HepG2 (cell line): ENCODE measurements around the gene CLASRP. TPM values are rescaled to one million over a fixed set of nuclear protein-coding genes. Genes with fewer than 3 reads are reported as not detected.

Source experiments
- ATAC-seq: fragments of 200-7000 bp; cut with Tn5 transposase; 3 replicates; pipeline ENCODE4 v1.9.1; 2020; ENCODE audit warnings: mild to moderate bottlenecking, moderate library complexity
- BruUV-seq: library from RNA; stranded (reverse); fragments of 400-500 nt; replicated peaks from 2 replicates; lab custom pipeline; 2021; lab: Mats Ljungman, UMichigan
- CTCF ChIA-PET: fragments of 300-600 bp; formaldehyde crosslinking; extraction: SDS; loops from one replicate; lab custom pipeline; 2021; ENCODE audit warnings: low total read pairs, inconsistent platforms, low intra/inter-chr PET ratio; lab: Yijun Ruan, JAX
- POLR2A ChIA-PET: fragments of 350-600 bp; sonication (Branson Sonifier 250); formaldehyde crosslinking; loops from one replicate; lab custom pipeline; 2020; ENCODE audit warnings: antibody characterized with exemption, inconsistent platforms; lab: Yijun Ruan, JAX
- DNase-seq: peaks from one replicate; pipeline ENCODE4 v3.0.0-alpha.2; 2015; ENCODE audit warnings: low spot score
- FAIRE-seq: peaks from 3 replicates; lab custom pipeline; 2011; peaks lifted over from hg19 to GRCh38; lab: Jason Lieb, UNC
- H2AFZ ChIP-seq: one replicate; pipeline ENCODE4 v1.6.1; 2011; ENCODE audit warnings: low read length, inconsistent platforms
- H3K27ac ChIP-seq: fragments of 300-600 bp; 3 replicates; pipeline ENCODE4 v1.8.0; 2011; ENCODE audit warnings: mixed run types, mild to moderate bottlenecking, mixed read lengths, low read length, inconsistent platforms; ENCODE audit not compliant: insufficient read depth; ENCODE audit errors: extremely low read length
- H3K27me3 ChIP-seq, 2 experiments: fragments of 200-600 bp in 1 of 2; 2 replicates in 1 of 2; 3 replicates in 1 of 2; pipeline versions ENCODE4 v1.6.0 to v1.8.0; 2011; ENCODE audit warnings: low read length in 2 of 2, mild to moderate bottlenecking in 2 of 2, moderate library complexity in 2 of 2, inconsistent platforms in 1 of 2; ENCODE audit not compliant: insufficient read depth in 2 of 2, control insufficient read depth in 1 of 2
- H3K36me3 ChIP-seq, 2 experiments: fragments of 200-600 bp in 1 of 2; replicated peaks in 1 of 2; 2 replicates in 1 of 2; 3 replicates in 1 of 2; pipeline versions ENCODE4 v1.5.1 to v1.8.0; 2011; ENCODE audit warnings: low read length in 2 of 2, inconsistent platforms in 1 of 2; ENCODE audit not compliant: insufficient read depth in 2 of 2, control insufficient read depth in 1 of 2
- H3K4me1 ChIP-seq: 2 replicates; pipeline ENCODE4 v1.5.1; 2012; ENCODE audit warnings: low read length, inconsistent platforms; ENCODE audit not compliant: insufficient read depth
- H3K4me2 ChIP-seq: 2 replicates; pipeline ENCODE4 v1.6.0; 2011; ENCODE audit warnings: low read depth, low read length, inconsistent platforms
- H3K4me3 ChIP-seq, 3 experiments: fragments of 200-600 bp in 1 of 3; sonication (generic), shearing (Covaris generic) in 1 of 3; replicated peaks in 1 of 3; 2 replicates each; pipeline ENCODE4 v1.5.1; 2011 to 2016; ENCODE audit warnings: low read length in 3 of 3, inconsistent platforms in 2 of 3, low read depth in 2 of 3, mild to moderate bottlenecking in 2 of 3, control low read depth in 1 of 3, mixed read lengths in 1 of 3; ENCODE audit not compliant: insufficient read depth in 1 of 3
- H3K79me2 ChIP-seq: one replicate; pipeline ENCODE4 v1.6.1; 2011; ENCODE audit warnings: low read length, inconsistent platforms; ENCODE audit not compliant: insufficient read depth
- H3K9ac ChIP-seq: 2 replicates; pipeline ENCODE4 v1.6.0; 2011; ENCODE audit warnings: mild to moderate bottlenecking, low read depth, low read length, inconsistent platforms; ENCODE audit not compliant: insufficient read depth
- H3K9me3 ChIP-seq: 2 replicates; pipeline ENCODE4 v1.5.1; 2012; ENCODE audit warnings: mild to moderate bottlenecking, low read length
- H4K20me1 ChIP-seq: 2 replicates; pipeline ENCODE4 v1.6.0; 2011; ENCODE audit warnings: inconsistent platforms, mild to moderate bottlenecking, low read length, moderate library complexity; ENCODE audit not compliant: insufficient read depth
- ZNF678 ChIP-seq: sonication (generic); formaldehyde crosslinking; IDR thresholded peaks from 2 replicates; pipeline ENCODE4 v1.4.0; 2020; ENCODE audit warnings: mild to moderate bottlenecking, missing genetic modification reagents
- WGBS: methylation state at CpG from one replicate; pipeline ENCODE4 v1.1.6; 2017; ENCODE audit warnings: low lambda C conversion rate; 5-methylcytosine and 5-hydroxymethylcytosine counted together
- in situ Hi-C: cut with HindIII; loops from 2 replicates; pipeline ENCODE4 v1.10.0; 2017; ENCODE audit warnings: low pct_unique_long_range_greater_than_20kb; ENCODE audit not compliant: extremely low pct_ligation_motif_present
- intact Hi-C: fragments of 100-400 bp; cut with micrococcal nuclease; formaldehyde crosslinking; loops from one replicate; pipeline ENCODE4 v1.10.0; 2022; ENCODE audit not compliant: unreplicated experiment
- polyA plus RNA-seq, 8 experiments: library from polyadenylated mRNA; depleted of rRNA in 3 of 8; stranded (reverse) in 7 of 8; unstranded in 1 of 8; fragments of >200 nt; fragmentation: Illumina TruSeq in 4 of 8; extraction: Trizol in 4 of 8; gene quantifications; 2 replicates each; pipeline versions ENCODE4 v1.2.1 to v1.2.3, GENCODE V29; 2011 to 2016; ENCODE audit warnings: low read depth in 4 of 8, missing spikeins in 1 of 8, mixed read lengths in 1 of 8; ENCODE audit not compliant: insufficient read depth in 1 of 8
- total RNA-seq, 5 experiments: library from RNA; depleted of rRNA; stranded (reverse); fragments of >200 nt; fragmentation: Illumina TruSeq; extraction: Trizol; gene quantifications; 2 replicates each; pipeline ENCODE4 v1.2.3, GENCODE V29; 2016; ENCODE audit warnings: low read depth in 1 of 5
- TF ChIP-seq, protein P1 (sequence below): sonication (generic); formaldehyde crosslinking; IDR thresholded peaks from 2 replicates; pipeline ENCODE4 v1.5.0; 2020; ENCODE audit warnings: mild to moderate bottlenecking, missing genetic modification reagents, moderate library complexity
- TF ChIP-seq, protein P2 (sequence below): sonication (generic); formaldehyde crosslinking; IDR thresholded peaks from 2 replicates; pipeline ENCODE4 v1.8.0; 2022; ENCODE audit warnings: mild to moderate bottlenecking, missing genetic modification reagents, borderline replicate concordance
- TF ChIP-seq, protein P3 (sequence below): sonication (generic); formaldehyde crosslinking; IDR thresholded peaks from 2 replicates; pipeline ENCODE4 v1.5.1; 2020; ENCODE audit warnings: missing genetic modification reagents, mild to moderate bottlenecking, borderline replicate concordance
- TF ChIP-seq, protein P4 (sequence below): sonication (generic); formaldehyde crosslinking; IDR thresholded peaks from 2 replicates; pipeline ENCODE4 v1.4.0; 2020; ENCODE audit warnings: low read depth, mild to moderate bottlenecking, missing genetic modification reagents
- TF ChIP-seq, protein P5 (sequence below): sonication (generic); formaldehyde crosslinking; IDR thresholded peaks from 2 replicates; pipeline ENCODE4 v1.4.0; 2020; ENCODE audit warnings: missing genetic modification reagents

The CLASRP gene
- total and polyA plus RNA-seq, 2 of the 13 experiments (the other 11 are each of a cell fraction or from before 2014, with no cell fraction given), result 32.0 to 51.4 TPM

DNA sequence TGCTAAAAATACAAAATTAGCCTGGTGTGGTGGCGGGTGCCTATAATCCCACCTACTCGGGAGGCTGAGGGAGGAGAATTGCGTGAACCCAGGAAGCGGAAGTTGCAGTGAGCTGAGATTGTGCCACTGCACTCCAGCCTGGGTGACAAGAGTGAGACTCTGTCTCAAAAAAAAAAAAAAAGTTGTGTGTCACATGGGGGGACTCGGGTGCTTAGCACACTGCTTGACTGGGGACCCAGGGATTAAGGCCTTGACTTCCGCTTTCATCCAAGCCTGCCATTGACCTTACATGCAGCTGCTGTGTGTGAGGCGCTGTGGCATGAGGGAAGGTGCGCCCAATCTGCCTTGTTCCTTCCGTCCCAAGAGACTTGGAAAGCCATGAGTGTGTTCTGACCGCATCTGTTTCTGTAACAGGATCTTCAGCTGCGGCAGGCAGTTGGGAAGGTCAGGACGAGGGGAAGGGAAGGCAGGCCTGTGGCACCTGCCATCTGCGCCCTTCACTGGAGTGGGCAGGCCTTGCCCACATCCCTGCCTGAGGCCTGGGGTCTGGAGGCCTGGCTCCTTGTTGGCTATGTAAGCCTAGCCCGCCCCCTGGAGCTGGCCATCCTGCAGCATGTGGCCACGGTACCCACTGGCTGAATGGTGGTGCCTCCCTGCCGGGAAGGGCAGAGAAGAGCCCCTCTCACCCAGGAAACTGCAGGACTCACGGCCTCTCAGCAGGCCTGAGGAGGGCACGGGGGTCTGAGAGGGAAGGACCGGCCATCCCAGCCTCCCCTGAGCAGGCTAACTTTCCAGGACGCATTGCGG is 77.2 kb downstream of the CLASRP start:
- no peak for FAIRE-seq
- WGBS, result 95% methylated on average over 12 of the region's 21 CpGs
- in situ Hi-C loops, result no loop called here
- no TSS peak for BruUV-seq
- intact Hi-C loops, result no loop called here
- Histone ChIP-seq H3K27ac (no peak overlapping the region), H3K27me3 (no peaks in the 10 kb centered on the region), H3K36me3 (peaks cover 0 to 2% of the 10 kb centered on the region in 2 experiments; a peak in 2 of 5 replicates), H3K79me2 (peaks cover 78% of the 10 kb centered on the region), H3K9me3 (no peaks in the 10 kb centered on the region), H2AFZ (no peak overlapping the region), H3K4me3 (no peak overlapping the region), H3K4me1 (peaks cover 37% of the 10 kb centered on the region), H3K9ac (no peak overlapping the region), H3K4me2 (no peak overlapping the region), H4K20me1 (peaks cover 19% of the 10 kb centered on the region)
- TF ChIP-seq, protein P1, sequence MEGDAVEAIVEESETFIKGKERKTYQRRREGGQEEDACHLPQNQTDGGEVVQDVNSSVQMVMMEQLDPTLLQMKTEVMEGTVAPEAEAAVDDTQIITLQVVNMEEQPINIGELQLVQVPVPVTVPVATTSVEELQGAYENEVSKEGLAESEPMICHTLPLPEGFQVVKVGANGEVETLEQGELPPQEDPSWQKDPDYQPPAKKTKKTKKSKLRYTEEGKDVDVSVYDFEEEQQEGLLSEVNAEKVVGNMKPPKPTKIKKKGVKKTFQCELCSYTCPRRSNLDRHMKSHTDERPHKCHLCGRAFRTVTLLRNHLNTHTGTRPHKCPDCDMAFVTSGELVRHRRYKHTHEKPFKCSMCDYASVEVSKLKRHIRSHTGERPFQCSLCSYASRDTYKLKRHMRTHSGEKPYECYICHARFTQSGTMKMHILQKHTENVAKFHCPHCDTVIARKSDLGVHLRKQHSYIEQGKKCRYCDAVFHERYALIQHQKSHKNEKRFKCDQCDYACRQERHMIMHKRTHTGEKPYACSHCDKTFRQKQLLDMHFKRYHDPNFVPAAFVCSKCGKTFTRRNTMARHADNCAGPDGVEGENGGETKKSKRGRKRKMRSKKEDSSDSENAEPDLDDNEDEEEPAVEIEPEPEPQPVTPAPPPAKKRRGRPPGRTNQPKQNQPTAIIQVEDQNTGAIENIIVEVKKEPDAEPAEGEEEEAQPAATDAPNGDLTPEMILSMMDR (CRISPR knock-in tag), result peak; percentile 25
- TF ChIP-seq, protein P2, sequence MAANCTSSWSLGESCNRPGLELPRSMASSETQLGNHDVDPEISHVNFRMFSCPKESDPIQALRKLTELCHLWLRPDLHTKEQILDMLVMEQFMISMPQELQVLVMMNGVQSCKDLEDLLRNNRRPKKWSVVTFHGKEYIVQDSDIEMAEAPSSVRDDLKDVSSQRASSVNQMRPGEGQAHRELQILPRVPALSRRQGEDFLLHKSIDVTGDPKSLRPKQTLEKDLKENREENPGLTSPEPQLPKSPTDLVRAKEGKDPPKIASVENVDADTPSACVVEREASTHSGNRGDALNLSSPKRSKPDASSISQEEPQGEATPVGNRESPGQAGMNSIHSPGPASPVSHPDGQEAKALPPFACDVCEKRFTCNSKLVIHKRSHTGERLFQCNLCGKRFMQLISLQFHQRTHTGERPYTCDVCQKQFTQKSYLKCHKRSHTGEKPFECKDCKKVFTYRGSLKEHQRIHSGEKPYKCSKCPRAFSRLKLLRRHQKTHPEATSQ, result no peak
- TF ChIP-seq, protein P3, sequence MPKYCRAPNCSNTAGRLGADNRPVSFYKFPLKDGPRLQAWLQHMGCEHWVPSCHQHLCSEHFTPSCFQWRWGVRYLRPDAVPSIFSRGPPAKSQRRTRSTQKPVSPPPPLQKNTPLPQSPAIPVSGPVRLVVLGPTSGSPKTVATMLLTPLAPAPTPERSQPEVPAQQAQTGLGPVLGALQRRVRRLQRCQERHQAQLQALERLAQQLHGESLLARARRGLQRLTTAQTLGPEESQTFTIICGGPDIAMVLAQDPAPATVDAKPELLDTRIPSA (CRISPR knock-in tag), result no peak
- no peak for TF ChIP-seq ZNF678
- TF ChIP-seq, protein P4, sequence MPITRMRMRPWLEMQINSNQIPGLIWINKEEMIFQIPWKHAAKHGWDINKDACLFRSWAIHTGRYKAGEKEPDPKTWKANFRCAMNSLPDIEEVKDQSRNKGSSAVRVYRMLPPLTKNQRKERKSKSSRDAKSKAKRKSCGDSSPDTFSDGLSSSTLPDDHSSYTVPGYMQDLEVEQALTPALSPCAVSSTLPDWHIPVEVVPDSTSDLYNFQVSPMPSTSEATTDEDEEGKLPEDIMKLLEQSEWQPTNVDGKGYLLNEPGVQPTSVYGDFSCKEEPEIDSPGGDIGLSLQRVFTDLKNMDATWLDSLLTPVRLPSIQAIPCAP, result no peak
- TF ChIP-seq, protein P5, sequence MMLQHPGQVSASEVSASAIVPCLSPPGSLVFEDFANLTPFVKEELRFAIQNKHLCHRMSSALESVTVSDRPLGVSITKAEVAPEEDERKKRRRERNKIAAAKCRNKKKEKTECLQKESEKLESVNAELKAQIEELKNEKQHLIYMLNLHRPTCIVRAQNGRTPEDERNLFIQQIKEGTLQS, result no peak
- no peak; the same call in 2 of the 3 replicates for ATAC-seq
- no peak for DNase-seq
- ChIA-PET CTCF (no interaction called here), POLR2A (interaction anchor here (1.6 kb wide), 1 partner anchor 9 kb away, joined by 4 read pairs; no protein-coding TSS in a partner anchor)
